HUES6 (cell line): ENCODE measurements around the gene NECAB2.
A peak's percentile ranks its signal among the peaks of the same experiment; 100 is the strongest.

Experiments used
- H3K27ac ChIP-seq: 2 replicates; pipeline ENCODE4 v1.7.0; 2013; ENCODE audit warnings: low read depth, mild to moderate bottlenecking, low read length, inconsistent platforms
- H3K27me3 ChIP-seq: 2 replicates; pipeline ENCODE4 v1.6.1; 2013; ENCODE audit warnings: low read length; ENCODE audit not compliant: control insufficient read depth, insufficient read depth
- H3K36me3 ChIP-seq: 2 replicates; pipeline ENCODE4 v1.6.1; 2013; ENCODE audit warnings: low read length; ENCODE audit not compliant: control insufficient read depth, insufficient read depth
- H3K4me1 ChIP-seq: 2 replicates; pipeline ENCODE4 v1.6.1; 2013; ENCODE audit warnings: low read length; ENCODE audit not compliant: control insufficient read depth, insufficient read depth
- H3K4me3 ChIP-seq: 2 replicates; pipeline ENCODE4 v1.5.1; 2013; ENCODE audit warnings: low read depth, low read length
- H3K9ac ChIP-seq: one replicate; pipeline ENCODE4 v1.6.1; 2013; ENCODE audit warnings: mild to moderate bottlenecking, low read length
- H3K9me3 ChIP-seq: 2 replicates; pipeline ENCODE4 v1.6.1; 2013; ENCODE audit warnings: low read depth, low read length; ENCODE audit not compliant: control insufficient read depth, insufficient read depth

Gene NECAB2

GRCh38 chr16:83967838-83968305, at the start of gene NECAB2:
NECAB2 (plus strand) TSS chr16:83968244; CDS start chr16:83968649, 405 bp downstream.
- Histone ChIP-seq H3K27ac (no peak within 1 kb of the TSS), H3K4me1 (peaks cover 7% of the 10 kb centered on the region), H3K27me3 (peaks cover 18% of the 10 kb centered on the region), H3K9me3 (no peaks in the 10 kb centered on the region), H3K9ac (peak within 1 kb of the TSS; percentile 31), H3K36me3 (no peaks in the 10 kb centered on the region), H3K4me3 (peak within 1 kb of the TSS; percentile 58)

GRCh38 chr16:83920894-83921491, 47.1 kb upstream of the NECAB2 start:
- Histone ChIP-seq H3K27me3 (no peaks in the 10 kb centered on the region), H3K4me1 (no peaks in the 10 kb centered on the region), H3K4me3 (no peak overlapping the region), H3K9me3 (no peaks in the 10 kb centered on the region; the same call in 1 of the 2 replicates), H3K27ac (no peak overlapping the region), H3K9ac (no peak overlapping the region), H3K36me3 (peaks cover 41% of the 10 kb centered on the region)

- Histone ChIP-seq H3K9me3 (no peaks in the 10 kb centered on the region; the same call in 1 of the 2 replicates), H3K27me3 (no peaks in the 10 kb centered on the region), H3K4me1 (peaks cover 4% of the 10 kb centered on the region), H3K4me3 (no peak overlapping the region), H3K27ac (no peak overlapping the region), H3K9ac (no peak overlapping the region), H3K36me3 (peaks cover 17% of the 10 kb centered on the region)
Measured at GRCh38 chr16:83923581-83924365, 44.3 kb upstream of the NECAB2 start.

GRCh38 chr16:83924686-83925085, 43.4 kb upstream of the NECAB2 start:
- H3K36me3 ChIP-seq: peaks cover 8% of the 10 kb centered on the region
- H3K27ac ChIP-seq: no peak overlapping the region
- H3K9me3 ChIP-seq: no peaks in the 10 kb centered on the region; the same call in 1 of the 2 replicates
- H3K4me3 ChIP-seq: no peak overlapping the region
- H3K4me1 ChIP-seq: peaks cover 4% of the 10 kb centered on the region
- H3K27me3 ChIP-seq: no peaks in the 10 kb centered on the region
- H3K9ac ChIP-seq: no peak overlapping the region

- Histone ChIP-seq H3K9ac (no peak overlapping the region), H3K27ac (no peak overlapping the region), H3K27me3 (no peaks in the 10 kb centered on the region)
Measured at GRCh38 chr16:83925095-83925905, 42.7 kb upstream of the NECAB2 start.

GRCh38 chr16:83925957-83926725, 41.9 kb upstream of the NECAB2 start:
- H3K4me3 ChIP-seq: no peak overlapping the region
- no peak overlapping the region for H3K9ac ChIP-seq
- no peak overlapping the region for H3K27ac ChIP-seq
- H3K9me3 ChIP-seq: no peaks in the 10 kb centered on the region
- peaks cover 5% of the 10 kb centered on the region; the same call in 1 of the 2 replicates for H3K36me3 ChIP-seq
- H3K4me1 ChIP-seq: peaks cover 4% of the 10 kb centered on the region
- H3K27me3 ChIP-seq: no peaks in the 10 kb centered on the region

More at GRCh38 chr16:83925095-83925905, 42.7 kb upstream of the NECAB2 start:
- H3K4me1 ChIP-seq: peaks cover 4% of the 10 kb centered on the region
- peaks cover 5% of the 10 kb centered on the region for H3K36me3 ChIP-seq
- no peak overlapping the region for H3K4me3 ChIP-seq
- no peaks in the 10 kb centered on the region for H3K9me3 ChIP-seq

GRCh38 chr16:83926726-83927397, 41.2 kb upstream of the NECAB2 start:
- H3K27me3 ChIP-seq: no peaks in the 10 kb centered on the region
- peak overlapping the region; percentile 58 for H3K4me3 ChIP-seq
- H3K36me3 ChIP-seq: no peaks in the 10 kb centered on the region
- H3K9me3 ChIP-seq: no peaks in the 10 kb centered on the region
- H3K9ac ChIP-seq: peak overlapping the region; percentile 67
- H3K27ac ChIP-seq: peak overlapping the region; percentile 76
- H3K4me1 ChIP-seq: peaks cover 4% of the 10 kb centered on the region

GRCh38 chr16:83928341-83929055, 39.5 kb upstream of the NECAB2 start:
- Histone ChIP-seq H3K4me3 (no peak overlapping the region), H3K9me3 (no peaks in the 10 kb centered on the region), H3K27me3 (no peaks in the 10 kb centered on the region), H3K36me3 (no peaks in the 10 kb centered on the region), H3K27ac (no peak overlapping the region), H3K9ac (no peak overlapping the region), H3K4me1 (peaks cover 4% of the 10 kb centered on the region)

GRCh38 chr16:83929811-83930555, 38.1 kb upstream of the NECAB2 start:
- Histone ChIP-seq H3K4me3 (no peak overlapping the region), H3K9ac (no peak overlapping the region), H3K9me3 (no peaks in the 10 kb centered on the region), H3K27ac (no peak overlapping the region), H3K36me3 (no peaks in the 10 kb centered on the region), H3K27me3 (no peaks in the 10 kb centered on the region), H3K4me1 (peaks cover 4% of the 10 kb centered on the region)
